ENCODE data around the gene DERA. TPM values are rescaled to one million over a fixed set of nuclear protein-coding genes. Genes with fewer than 3 reads are reported as not detected.

DERA gene
- total and polyA plus RNA-seq, 9 of the 15 experiments (the other 6 are each of a cell fraction or from before 2014, with no cell fraction given), result 5.5 to 15.5 (median 7.8) TPM

DNA sequence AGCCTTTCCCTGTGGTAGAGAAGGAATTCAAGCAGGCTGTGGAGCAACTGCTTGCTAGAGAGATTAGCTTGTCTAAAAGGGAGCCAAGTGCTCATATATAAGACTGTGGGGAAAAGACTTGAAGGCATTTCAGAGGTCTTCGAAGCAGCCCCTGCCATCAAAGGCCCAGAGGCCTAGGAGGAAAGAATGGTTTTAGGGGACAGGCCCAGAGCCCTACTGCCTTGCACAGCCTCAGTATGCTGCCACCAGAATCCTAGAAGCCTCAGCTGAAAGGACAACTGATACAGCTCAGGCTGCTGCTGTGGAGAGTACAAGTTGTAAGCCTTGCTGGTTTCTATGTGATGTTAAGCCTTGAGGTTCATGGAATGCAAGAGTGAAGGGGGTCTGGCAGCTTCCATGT, 109.9 kb downstream of the DERA start:
- intact Hi-C loops (cut with micrococcal nuclease), result no loop called here
- TF ChIP-seq HDAC2 (IDR thresholded peaks at IDR 0.05) (no peak), FOXA3 (CRISPR knock-in tag; conservative IDR thresholded peaks at IDR 0.05 in 1 of 2, IDR thresholded peaks at IDR 0.05 in 1 of 2) (no peak), C11orf30 (IDR thresholded peaks at IDR 0.05; ENCODE audit: low read depth) (no peak), KLF10 (CRISPR knock-in tag; IDR thresholded peaks at IDR 0.05) (no peak), EHMT2 (IDR thresholded peaks at IDR 0.05) (no peak), ZNF239 (CRISPR knock-in tag; IDR thresholded peaks at IDR 0.05) (no peak), ZNF3 (CRISPR knock-in tag; IDR thresholded peaks at IDR 0.05) (no peak), PTRF (tag; IDR thresholded peaks at IDR 0.05) (no peak), RUNX1 (IDR thresholded peaks at IDR 0.05; ENCODE audit: low read depth) (no peak), L3MBTL2 (IDR thresholded peaks at IDR 0.05) (no peak), EWSR1 (IDR thresholded peaks at IDR 0.05; ENCODE audit: borderline replicate concordance, low read depth, partially characterized antibody) (no peak)
- TF ChIP-seq, protein P1, sequence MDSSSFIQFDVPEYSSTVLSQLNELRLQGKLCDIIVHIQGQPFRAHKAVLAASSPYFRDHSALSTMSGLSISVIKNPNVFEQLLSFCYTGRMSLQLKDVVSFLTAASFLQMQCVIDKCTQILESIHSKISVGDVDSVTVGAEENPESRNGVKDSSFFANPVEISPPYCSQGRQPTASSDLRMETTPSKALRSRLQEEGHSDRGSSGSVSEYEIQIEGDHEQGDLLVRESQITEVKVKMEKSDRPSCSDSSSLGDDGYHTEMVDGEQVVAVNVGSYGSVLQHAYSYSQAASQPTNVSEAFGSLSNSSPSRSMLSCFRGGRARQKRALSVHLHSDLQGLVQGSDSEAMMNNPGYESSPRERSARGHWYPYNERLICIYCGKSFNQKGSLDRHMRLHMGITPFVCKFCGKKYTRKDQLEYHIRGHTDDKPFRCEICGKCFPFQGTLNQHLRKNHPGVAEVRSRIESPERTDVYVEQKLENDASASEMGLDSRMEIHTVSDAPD (CRISPR knock-in tag; IDR thresholded peaks at IDR 0.05), result no peak
- no peaks in the 10 kb centered on the region for H3K4me1 ChIP-seq (replicated peaks in 1 of 2; ENCODE audit: control insufficient read depth in 2 of 2, insufficient read depth in 2 of 2, low read length in 2 of 2)
- no TSS peak for BruUV-seq (replicated peaks)
- H3K9me1 ChIP-seq (ENCODE audit: control insufficient read depth, insufficient read depth, low read length), result no peaks in the 10 kb centered on the region
- H3K27ac ChIP-seq (ENCODE audit: extremely low read depth, low read depth, low read length), result no peak overlapping the region
- ChIA-PET POLR2A (no interaction called here), CTCF (ENCODE audit: low intra/inter-chr PET ratio) (no interaction called here)
- H4K20me1 ChIP-seq (replicated peaks; ENCODE audit: control insufficient read depth, insufficient read depth, low read length), result no peaks in the 10 kb centered on the region
- H3K27me3 ChIP-seq (ENCODE audit: control insufficient read depth in 2 of 2, insufficient read depth in 2 of 2, low read length in 2 of 2), result no peaks in the 10 kb centered on the region
- FAIRE-seq (no peak), ATAC-seq (no peak), DNase-seq (ENCODE audit: extremely low read depth in 1 of 4, low spot score in 3 of 4) (no peak)
- H3K9me3 ChIP-seq (replicated peaks; ENCODE audit: control insufficient read depth, insufficient read depth, low read depth, low read length), result no peaks in the 10 kb centered on the region
- no peaks in the 10 kb centered on the region for H3K36me3 ChIP-seq (ENCODE audit: control insufficient read depth, insufficient read depth, low read length)
- no peak overlapping the region for H3K9ac ChIP-seq (ENCODE audit: insufficient read depth in 1 of 2, low read depth in 2 of 2, low read length in 2 of 2)
- no peaks in the 10 kb centered on the region for H3K79me2 ChIP-seq (ENCODE audit: control insufficient read depth, insufficient read depth, low read length)
- no peak overlapping the region for H3K4me2 ChIP-seq (ENCODE audit: insufficient read depth, low read length)
- no peak overlapping the region for H2AFZ ChIP-seq (ENCODE audit: low read depth, low read length)
- in situ Hi-C loops (cut with MboI), result no loop called here
- no peak overlapping the region for H3K4me3 ChIP-seq
- 0% methylated on average over 1 of the region's 1 CpG for WGBS (ENCODE audit: insufficient coverage, low coverage, missing lambda C conversion rate)

Data from K562 (cell line).